ENCODE measurements around the gene PPP6R3.
"Not testable (repeated sequence)": the region's sequence is repeated elsewhere in the genome, so short reads cannot be mapped to it uniquely, and the experiment has no call there.

The PPP6R3 gene

DNA sequence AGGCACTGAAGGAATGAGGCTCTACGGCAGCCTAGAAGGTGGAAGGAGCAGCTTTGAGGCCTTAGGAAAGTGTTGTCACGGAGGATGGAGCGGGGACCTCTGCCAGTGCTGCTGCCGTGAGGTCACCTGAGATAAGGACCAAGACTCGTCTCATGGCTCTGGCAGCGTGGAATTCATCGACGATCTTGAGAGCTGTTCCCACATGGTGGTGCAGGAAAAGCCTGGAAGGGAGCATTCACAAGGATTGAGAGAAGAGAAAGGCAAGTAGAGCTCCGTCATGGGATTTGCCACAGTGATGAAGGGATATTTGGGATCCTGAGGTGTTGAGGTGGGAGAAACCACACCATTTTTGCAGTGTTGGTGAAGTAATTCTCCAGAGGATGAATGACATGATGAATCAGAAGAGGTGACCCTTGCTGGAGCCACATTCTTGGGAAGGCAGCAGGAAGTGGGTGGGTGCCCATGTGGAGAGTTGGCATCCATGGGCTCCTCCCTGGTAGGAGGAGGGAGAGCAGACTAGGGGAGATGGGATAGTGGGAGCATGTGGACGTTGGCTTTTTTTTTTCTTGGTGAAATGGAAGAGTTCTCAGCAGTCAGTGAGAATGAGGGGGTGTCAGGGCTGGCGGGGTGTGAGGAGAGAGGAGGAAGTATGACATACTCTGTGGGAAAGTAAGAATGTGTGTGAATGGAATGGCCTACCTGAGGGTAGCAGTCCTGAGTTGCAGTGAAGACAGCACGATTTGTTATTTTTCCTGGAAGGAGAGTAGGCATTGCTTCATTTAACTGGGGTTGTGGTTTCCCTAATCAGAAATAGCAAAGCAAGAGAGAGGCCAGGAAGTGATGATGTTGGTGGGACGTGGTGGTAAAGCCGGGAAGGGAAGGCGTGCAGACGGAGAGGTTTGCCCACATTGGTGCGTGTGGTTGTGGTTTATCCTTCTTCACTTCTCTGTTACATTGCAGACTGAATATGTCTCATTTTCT is 11.1 kb downstream of the PPP6R3 start:
- in situ Hi-C loops (cut with MboI; ENCODE audit: low sequenced_read_pairs): no loop called here
- peaks cover 22% of the 10 kb centered on the region for H3K4me1 ChIP-seq
- DNase-seq (ENCODE audit: low spot score in 2 of 2): no peak
- no peaks in the 10 kb centered on the region for H3K9me3 ChIP-seq
- H3K36me3 ChIP-seq (replicated peaks): peaks cover 15% of the 10 kb centered on the region
- H3K27me3 ChIP-seq (ENCODE audit: low read depth): no peaks in the 10 kb centered on the region
- H3K4me3 ChIP-seq: no peak overlapping the region

DNA sequence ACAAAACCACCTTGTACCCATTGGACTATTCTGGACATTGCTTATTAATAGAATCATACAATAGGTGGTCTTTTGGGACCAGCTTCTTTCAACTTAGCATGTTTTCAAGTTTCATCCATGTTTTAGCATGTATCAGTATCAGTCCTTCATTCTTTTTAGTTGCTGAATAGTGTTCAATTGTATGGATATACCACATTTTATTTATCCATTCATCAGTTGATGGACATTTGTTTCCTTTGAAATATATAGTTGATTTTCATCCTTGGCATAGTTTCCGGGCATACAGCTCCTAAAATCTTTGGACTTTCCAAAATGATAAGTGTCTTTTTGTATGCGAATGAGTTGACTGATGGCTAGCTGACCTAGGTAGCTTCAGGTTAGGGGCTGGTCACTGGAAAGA is 12.2 kb downstream of the PPP6R3 start:
- H3K27me3 ChIP-seq (ENCODE audit: low read depth): no peaks in the 10 kb centered on the region
- H3K9me3 ChIP-seq: no peaks in the 10 kb centered on the region
- H3K4me1 ChIP-seq: peaks cover 22% of the 10 kb centered on the region
- in situ Hi-C loops (cut with MboI; ENCODE audit: low sequenced_read_pairs): no loop called here
- peaks cover 12% of the 10 kb centered on the region for H3K36me3 ChIP-seq (replicated peaks)
- H3K4me3 ChIP-seq: no peak overlapping the region
- no peak for DNase-seq (ENCODE audit: low spot score in 2 of 2)

DNA sequence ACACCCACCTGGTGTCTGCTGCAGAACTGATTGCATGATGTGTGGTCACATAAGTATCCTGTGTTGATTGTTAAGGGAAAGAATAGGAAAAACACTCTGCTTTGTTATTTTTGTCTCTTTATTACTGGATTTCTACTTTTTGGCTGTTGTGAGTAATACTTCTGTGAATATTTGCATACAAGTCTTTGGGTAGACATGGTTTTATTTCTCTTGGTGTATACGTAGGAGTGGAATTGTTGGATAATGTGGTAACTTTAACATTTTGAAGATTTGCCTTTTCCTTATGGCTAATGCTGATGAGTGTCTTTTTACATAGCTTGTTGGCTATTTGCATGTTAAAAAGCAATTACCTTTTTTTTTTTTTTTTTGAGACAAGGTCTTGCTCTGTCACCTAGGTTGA is 13.1 kb downstream of the PPP6R3 start:
- no peak overlapping the region for H3K4me3 ChIP-seq
- DNase-seq (ENCODE audit: low spot score in 2 of 2): no peak
- no peaks in the 10 kb centered on the region for H3K9me3 ChIP-seq
- no peaks in the 10 kb centered on the region for H3K27me3 ChIP-seq (ENCODE audit: low read depth)
- H3K36me3 ChIP-seq (replicated peaks): peaks cover 7% of the 10 kb centered on the region
- peaks cover 16% of the 10 kb centered on the region for H3K4me1 ChIP-seq
- in situ Hi-C loops (cut with MboI; ENCODE audit: low sequenced_read_pairs): no loop called here

DNA sequence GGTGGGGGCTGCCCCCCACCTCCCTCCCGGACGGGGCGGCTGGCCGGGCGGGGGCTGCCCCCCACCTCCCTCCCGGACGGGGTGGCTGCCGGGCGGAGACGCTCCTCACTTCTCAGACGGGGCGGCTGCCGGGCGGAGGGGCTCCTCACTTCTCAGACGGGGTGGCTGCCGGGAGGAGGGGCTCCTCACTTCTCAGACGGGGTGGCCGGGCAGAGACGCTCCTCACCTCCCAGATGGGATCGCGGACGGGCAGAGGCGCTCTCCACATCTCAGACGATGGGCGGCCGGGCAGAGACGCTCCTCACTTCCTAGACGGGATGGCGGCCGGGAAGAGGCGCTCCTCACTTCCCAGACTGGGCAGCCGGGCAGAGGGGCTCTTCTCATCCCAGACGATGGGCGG is 15.1 kb downstream of the PPP6R3 start:
- DNase-seq (ENCODE audit: low spot score in 2 of 2); H3K4me1 ChIP-seq; H3K4me3 ChIP-seq; H3K9me3 ChIP-seq; H3K27me3 ChIP-seq (ENCODE audit: low read depth); in situ Hi-C loops (cut with MboI; ENCODE audit: low sequenced_read_pairs): not testable (repeated sequence)
- peaks cover 11% of the 10 kb centered on the region for H3K36me3 ChIP-seq (replicated peaks)

DNA sequence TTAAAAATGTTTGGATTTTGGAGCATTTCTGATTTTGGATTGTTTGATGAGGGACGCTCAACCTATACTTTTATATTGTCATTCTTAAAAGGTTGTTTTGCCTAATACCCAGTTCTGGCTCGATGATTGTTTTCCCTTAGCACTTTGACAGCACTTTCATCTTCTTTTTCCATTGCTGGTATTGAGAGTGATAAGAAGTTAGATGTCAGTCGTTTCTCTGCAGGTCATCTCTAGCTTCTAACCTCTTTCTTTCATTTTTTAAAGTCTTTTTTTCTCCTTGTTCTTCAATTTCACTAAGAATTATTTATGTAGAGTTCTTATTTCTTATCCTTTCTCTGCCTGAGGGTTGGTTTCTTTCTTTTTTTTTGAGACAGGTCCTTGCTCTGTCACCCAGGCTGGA is 18.8 kb downstream of the PPP6R3 start:
- no peak for DNase-seq (ENCODE audit: low spot score in 2 of 2)
- no peaks in the 10 kb centered on the region for H3K27me3 ChIP-seq (ENCODE audit: low read depth)
- H3K36me3 ChIP-seq (replicated peaks): peaks cover 9% of the 10 kb centered on the region
- H3K4me3 ChIP-seq: no peak overlapping the region
- peaks cover 3% of the 10 kb centered on the region for H3K9me3 ChIP-seq
- in situ Hi-C loops (cut with MboI; ENCODE audit: low sequenced_read_pairs): no loop called here
- peaks cover 39% of the 10 kb centered on the region for H3K4me1 ChIP-seq

DNA sequence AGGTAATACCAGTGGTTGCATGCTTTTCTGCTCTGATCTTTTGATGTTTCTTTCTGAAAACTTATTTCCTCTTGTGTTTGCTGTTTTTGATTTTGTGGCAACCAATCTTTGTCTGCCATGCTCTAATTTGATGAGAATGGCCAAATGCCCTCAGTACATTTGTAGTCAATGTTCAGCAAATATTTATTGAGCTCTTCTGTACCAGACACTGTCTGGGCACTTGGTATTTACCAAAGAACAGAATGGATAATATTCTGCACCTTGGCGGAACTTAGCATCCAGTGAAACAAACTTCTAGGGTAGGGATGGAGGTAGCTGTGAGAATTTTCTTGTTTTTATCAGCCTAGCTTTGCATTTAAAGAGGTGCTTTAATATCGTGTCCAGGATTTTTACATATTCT is 19.6 kb downstream of the PPP6R3 start:
- DNase-seq (ENCODE audit: low spot score in 2 of 2): no peak
- peaks cover 3% of the 10 kb centered on the region for H3K9me3 ChIP-seq
- H3K4me1 ChIP-seq: peaks cover 39% of the 10 kb centered on the region
- in situ Hi-C loops (cut with MboI; ENCODE audit: low sequenced_read_pairs): no loop called here
- peaks cover 9% of the 10 kb centered on the region; the same call in 1 of the 2 replicates for H3K36me3 ChIP-seq (replicated peaks)
- H3K4me3 ChIP-seq: no peak overlapping the region
- H3K27me3 ChIP-seq (ENCODE audit: low read depth): no peaks in the 10 kb centered on the region

DNA sequence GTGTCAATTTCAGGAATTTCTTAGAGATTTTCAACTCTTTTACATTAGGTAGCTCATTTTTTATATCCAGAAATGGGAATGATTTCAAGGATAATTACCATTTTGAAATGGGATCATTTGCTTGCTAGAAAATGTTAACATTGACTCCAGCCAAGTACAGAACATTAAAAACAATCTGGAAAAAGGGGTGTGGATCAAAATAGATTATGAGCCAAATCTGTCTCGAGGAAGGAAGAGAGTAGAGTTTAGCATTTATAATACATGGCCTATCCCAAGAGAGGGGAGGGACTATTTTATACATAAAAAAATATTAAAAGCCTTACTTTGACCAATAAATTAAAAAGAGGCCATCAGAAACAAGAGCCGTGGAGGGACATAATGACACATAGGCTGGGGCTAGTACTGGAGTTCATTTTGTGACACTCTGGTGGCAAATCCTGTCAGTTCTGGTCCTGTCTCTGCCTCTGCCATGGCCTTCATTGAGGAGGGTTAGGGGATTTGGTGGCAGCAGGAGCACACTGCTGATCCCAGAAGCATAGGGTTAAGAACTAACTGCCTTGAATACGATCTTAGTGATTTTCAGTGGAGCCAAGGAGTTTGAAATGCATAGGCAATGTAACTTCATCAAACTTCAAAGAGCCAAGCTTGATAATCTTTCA is 20.4 kb downstream of the PPP6R3 start:
- H3K4me3 ChIP-seq: no peak overlapping the region
- no peak for DNase-seq (ENCODE audit: low spot score in 2 of 2)
- H3K9me3 ChIP-seq: peaks cover 3% of the 10 kb centered on the region
- peaks cover 9% of the 10 kb centered on the region; the same call in 1 of the 2 replicates for H3K36me3 ChIP-seq (replicated peaks)
- H3K27me3 ChIP-seq (ENCODE audit: low read depth): no peaks in the 10 kb centered on the region
- H3K4me1 ChIP-seq: peaks cover 39% of the 10 kb centered on the region
- in situ Hi-C loops (cut with MboI; ENCODE audit: low sequenced_read_pairs): no loop called here

DNA sequence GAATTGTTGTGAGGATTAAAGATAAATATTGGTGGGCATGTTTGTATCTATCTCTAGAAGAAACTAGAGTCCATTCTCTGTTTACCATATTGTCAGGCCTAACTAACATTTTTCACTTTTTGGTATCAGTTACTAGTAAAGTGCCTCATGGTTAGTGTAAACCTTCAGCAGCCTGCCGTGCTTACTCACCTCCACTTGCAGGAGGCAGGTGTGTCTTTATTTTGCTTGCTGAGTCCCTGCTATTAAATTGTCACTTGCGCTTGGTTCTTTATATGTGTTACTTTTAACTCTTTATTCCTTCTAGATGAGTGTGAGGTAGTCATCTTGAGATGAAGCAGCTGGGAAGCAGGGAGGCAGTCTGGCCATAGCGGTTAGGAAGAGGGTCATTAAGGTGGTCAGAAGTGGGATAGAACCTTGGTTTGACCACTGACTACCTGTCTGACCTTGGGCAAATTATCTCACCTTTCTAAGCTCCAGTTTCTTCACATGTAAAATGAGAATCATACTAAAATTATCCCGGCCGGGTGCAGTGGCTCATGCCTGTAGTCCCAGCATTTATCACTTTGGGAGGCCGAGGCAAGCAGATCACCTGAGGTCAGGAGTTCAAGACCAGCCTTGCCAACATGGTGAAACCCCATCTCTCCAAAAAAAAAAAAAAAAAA is 21.2 kb downstream of the PPP6R3 start:
- H3K36me3 ChIP-seq (replicated peaks): peaks cover 9% of the 10 kb centered on the region; the same call in 1 of the 2 replicates
- in situ Hi-C loops (cut with MboI; ENCODE audit: low sequenced_read_pairs): no loop called here
- DNase-seq (ENCODE audit: low spot score in 2 of 2): no peak
- H3K27me3 ChIP-seq (ENCODE audit: low read depth): no peaks in the 10 kb centered on the region
- H3K4me3 ChIP-seq: no peak overlapping the region
- H3K9me3 ChIP-seq: peaks cover 3% of the 10 kb centered on the region
- peaks cover 40% of the 10 kb centered on the region for H3K4me1 ChIP-seq

DNA sequence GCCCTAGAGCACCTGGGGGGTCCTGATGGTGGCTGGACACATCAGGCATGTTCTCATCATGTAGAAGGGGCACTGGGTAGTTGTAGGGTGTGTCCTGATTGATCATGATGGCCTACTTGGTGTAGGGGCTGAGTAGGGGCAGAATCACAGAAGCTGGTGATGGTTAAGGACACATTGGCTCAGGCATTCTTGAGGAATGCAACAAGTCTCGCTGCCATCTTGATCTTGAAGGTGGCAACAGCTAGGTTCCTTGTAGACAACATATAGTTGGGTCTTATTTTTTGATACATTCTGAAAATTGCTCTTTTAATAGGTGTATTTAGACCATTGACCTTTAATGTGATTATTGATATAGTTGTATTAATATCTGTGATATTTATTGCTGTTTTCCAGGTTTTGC is 28.1 kb downstream of the PPP6R3 start:
- Histone ChIP-seq H3K4me3 (no peak overlapping the region), H3K36me3 (replicated peaks) (no peaks in the 10 kb centered on the region; the same call in 1 of the 2 replicates), H3K9me3 (no peaks in the 10 kb centered on the region; the same call in 1 of the 2 replicates), H3K27me3 (ENCODE audit: low read depth) (no peaks in the 10 kb centered on the region), H3K4me1 (peaks cover 8% of the 10 kb centered on the region)
- in situ Hi-C loops (cut with MboI; ENCODE audit: low sequenced_read_pairs): no loop called here
- DNase-seq (ENCODE audit: low spot score in 2 of 2): no peak

DNA sequence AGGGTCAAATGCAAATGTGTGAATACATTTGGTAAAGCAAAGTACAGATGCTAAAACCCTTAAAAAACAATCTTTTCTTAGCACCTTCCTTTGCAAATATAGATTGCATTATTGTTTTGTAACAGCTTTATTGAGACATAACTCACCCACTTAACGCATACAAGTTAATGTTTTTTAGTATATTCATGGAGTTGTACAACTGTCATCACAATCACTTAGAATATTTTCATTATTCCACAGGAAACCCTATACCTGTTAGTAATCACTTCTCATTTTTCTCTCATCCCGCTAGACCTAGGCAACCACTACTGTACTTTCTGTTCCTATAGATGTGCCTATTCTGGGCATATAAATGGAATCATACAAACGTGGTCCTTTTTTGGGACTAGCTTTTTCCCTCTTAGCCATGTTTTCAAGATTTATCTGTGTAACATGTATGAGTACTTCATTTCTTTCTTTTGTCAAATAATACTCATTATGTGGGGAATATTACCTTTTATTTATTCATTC is 34.7 kb downstream of the PPP6R3 start:
- H3K9me3 ChIP-seq: no peaks in the 10 kb centered on the region
- H3K4me1 ChIP-seq: peaks cover 8% of the 10 kb centered on the region
- in situ Hi-C loops (cut with MboI; ENCODE audit: low sequenced_read_pairs): no loop called here
- no peak overlapping the region for H3K4me3 ChIP-seq
- H3K36me3 ChIP-seq (replicated peaks): no peaks in the 10 kb centered on the region
- H3K27me3 ChIP-seq (ENCODE audit: low read depth): no peaks in the 10 kb centered on the region
- DNase-seq (ENCODE audit: low spot score in 2 of 2): no peak

DNA sequence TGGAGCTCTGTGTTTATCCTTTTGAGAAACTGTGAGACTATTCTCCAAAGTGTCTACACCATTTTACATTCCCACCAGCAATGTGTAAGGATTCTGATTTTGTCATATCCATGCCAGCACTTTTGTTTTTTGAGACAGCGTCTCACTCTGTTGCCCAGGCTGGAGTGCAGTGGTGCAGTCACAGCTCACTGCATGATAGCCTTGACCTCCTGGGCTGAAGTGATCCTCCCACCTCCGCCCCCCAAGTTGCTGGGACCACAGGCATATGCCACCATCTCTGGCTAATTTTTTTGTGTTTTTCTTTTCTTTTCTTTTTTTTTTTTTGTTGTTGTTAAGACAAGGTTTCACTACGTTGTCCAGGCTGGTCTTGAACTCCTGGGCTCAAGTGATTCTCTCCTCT is 35.3 kb downstream of the PPP6R3 start:
- H3K36me3 ChIP-seq (replicated peaks): no peaks in the 10 kb centered on the region
- H3K4me3 ChIP-seq: no peak overlapping the region
- no peaks in the 10 kb centered on the region for H3K9me3 ChIP-seq
- H3K27me3 ChIP-seq (ENCODE audit: low read depth): no peaks in the 10 kb centered on the region
- in situ Hi-C loops (cut with MboI; ENCODE audit: low sequenced_read_pairs): no loop called here
- DNase-seq (ENCODE audit: low spot score in 2 of 2): no peak
- H3K4me1 ChIP-seq: peaks cover 8% of the 10 kb centered on the region

DNA sequence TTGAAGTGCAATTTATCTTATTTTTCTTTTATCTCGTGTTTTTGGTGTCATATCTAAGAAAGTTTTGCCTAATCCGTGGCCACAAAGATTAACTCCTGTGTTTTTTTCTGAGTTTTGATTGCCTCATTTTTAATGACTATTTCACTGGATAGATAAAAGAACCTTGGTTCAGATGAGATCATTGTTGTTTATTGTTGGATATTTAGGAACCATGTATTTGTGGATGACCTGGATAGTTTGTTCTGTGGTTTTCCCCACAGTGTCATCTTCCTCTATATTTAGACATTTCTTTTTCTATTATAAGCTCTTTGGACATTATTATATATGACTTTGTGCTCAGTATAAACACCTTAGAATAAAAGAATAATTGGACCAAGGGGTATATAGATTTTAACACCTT is 37.2 kb downstream of the PPP6R3 start:
- Histone ChIP-seq H3K4me1 (peaks cover 8% of the 10 kb centered on the region), H3K4me3 (no peak overlapping the region), H3K9me3 (no peaks in the 10 kb centered on the region), H3K27me3 (ENCODE audit: low read depth) (no peaks in the 10 kb centered on the region), H3K36me3 (replicated peaks) (no peaks in the 10 kb centered on the region)
- in situ Hi-C loops (cut with MboI; ENCODE audit: low sequenced_read_pairs): no loop called here
- no peak for DNase-seq (ENCODE audit: low spot score in 2 of 2)

DNA sequence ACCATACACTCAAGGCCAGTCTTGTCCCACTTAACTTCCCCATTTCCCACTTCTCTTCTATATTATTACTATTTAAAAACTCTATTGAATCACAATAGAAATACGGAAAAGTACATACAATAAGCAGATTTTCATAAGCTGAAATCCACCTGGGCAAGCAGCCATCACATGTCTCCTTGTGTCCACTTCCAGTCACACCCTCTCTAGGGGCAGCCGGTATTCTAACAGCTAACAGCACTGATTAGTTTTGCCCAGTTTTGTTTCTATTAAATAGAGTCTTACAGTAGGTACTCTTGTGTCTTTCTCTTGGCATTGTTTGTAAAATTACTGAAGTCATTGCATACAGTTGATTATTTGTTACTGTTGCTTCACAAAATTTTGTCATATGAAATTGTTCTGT is 37.8 kb downstream of the PPP6R3 start:
- no peak for DNase-seq (ENCODE audit: low spot score in 2 of 2)
- in situ Hi-C loops (cut with MboI; ENCODE audit: low sequenced_read_pairs): no loop called here
- H3K4me3 ChIP-seq: no peak overlapping the region
- peaks cover 8% of the 10 kb centered on the region for H3K4me1 ChIP-seq
- no peaks in the 10 kb centered on the region for H3K9me3 ChIP-seq
- H3K27me3 ChIP-seq (ENCODE audit: low read depth): no peaks in the 10 kb centered on the region
- H3K36me3 ChIP-seq (replicated peaks): no peaks in the 10 kb centered on the region
